HPDE6-E6E7 (cell line): Measurements from ENCODE around the gene BMPR1A.
"Not testable (repeated sequence)": the region's sequence is repeated elsewhere in the genome, so short reads cannot be mapped to it uniquely, and the experiment has no call there.

Experiments
- DNase-seq: peaks from one replicate; pipeline ENCODE4 v3.0.0; 2011; ENCODE audit warnings: missing footprints; ENCODE audit errors: extremely low spot score

The BMPR1A gene

GRCh38 chr10:86848747-86849146 lies 92.3 kb downstream of the BMPR1A start:
- DNase-seq: no peak

DNA sequence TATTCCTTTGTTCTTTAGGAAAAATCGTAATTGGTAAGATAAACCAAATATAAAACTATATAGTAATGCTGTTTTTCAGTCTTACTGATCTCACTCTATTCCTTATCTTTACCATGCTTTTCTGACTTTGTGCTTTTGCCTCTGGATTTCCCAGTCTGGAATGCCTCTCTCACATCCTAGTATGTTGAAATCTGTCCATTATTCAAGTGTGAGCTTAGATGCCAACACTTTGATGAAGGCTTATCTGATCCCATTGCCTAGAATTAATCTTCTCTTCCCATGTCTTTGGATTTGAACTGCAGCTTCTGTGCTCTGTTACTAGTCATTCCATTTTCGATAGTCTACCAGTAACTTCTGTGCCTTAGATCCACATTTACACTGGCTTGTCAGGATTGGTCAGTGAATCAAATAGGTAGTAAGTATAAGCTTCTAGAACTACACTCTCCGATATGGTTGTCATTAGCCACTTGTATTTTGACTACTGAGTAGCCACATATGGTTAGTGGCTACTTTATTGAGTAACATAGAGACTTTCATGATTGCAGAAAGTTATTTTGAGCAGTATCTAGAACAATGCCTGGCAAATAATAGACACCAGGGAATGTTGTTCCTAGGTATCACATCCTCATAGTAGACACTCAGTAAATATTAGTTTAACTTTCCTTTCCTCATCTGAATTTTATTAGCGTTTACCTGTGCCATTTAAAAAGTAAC lies 92.9 kb downstream of the BMPR1A start:
- no peak for DNase-seq

DNA sequence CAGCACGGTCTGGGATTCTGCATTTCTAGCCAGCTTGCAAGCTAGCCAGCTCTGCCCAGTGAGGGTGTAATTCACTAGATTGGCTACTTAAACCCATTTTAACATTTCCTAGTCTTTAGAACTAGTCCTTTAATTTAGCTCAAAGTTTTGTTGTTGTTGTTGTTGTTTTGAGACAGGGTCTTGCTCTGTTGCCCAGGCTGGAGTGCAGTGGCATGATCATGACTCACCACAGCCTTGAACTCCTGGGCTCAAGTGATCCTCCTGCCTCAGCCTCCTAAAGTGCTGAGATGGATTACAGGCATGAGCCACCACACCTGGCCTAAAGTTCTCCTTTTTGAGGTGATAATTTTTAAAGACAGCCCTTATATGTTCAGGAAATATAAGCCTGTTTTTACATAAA lies 94.1 kb downstream of the BMPR1A start:
- no peak for DNase-seq

DNA sequence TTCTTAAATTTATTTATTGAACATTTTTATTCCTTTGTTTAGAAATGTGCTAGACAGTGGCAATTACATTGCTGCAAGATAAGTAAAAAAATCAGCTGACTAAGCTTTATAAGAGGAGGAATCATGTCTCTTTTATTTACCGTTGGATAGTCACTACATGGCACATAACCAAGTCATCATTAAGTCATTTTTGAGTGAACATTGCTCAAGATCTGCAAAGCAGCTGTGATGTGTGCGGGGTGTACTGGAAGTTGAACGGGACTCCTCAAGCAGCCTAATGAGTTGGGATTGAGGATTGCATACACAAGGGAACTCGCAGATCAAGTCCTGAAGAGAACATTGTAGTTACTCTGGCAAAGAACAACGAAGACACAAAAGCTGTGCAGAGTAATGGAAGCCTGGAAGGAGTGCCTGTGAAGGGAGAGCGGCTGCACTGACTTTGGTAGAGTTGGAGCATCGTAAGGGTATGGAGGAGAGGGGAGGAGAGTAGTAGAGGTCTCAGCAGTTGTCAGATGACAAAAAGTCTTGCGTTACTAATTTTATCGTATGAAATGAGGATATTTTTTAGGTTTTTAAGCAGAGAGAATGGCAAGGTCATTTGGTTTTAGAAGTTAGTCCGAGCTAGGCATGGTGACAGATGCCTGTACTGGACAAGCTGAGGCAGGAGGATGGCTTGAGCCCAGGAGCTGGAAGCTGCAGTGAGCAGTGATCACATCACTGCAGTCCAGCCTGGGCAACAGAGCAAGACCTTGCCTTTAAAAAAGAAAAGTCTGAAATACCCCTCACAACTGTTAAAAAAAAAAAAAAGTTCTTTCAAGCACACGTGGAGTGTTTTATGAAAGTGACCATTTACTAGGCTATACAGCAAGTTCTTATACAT lies 95.1 kb downstream of the BMPR1A start:
- no peak for DNase-seq

DNA sequence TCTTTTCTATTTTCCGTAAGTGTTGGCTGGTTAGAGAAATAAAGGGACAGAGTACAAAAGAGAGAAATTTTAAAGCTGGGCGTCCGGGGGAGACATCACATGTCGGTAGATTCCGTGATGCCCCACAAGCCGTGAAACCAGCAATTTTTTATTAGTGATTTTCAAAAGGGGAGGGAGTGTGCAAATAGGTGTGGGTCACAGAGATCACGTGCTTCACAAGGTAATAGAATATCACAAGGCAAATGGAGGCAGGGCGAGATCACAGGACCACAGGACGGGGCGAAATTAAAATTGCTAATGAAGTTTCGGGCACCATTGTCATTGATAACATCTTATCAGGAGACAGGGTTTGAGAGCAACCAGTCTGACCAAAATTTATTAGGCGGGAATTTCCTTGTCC lies 97.2 kb downstream of the BMPR1A start:
- not testable (repeated sequence) for DNase-seq

- DNase-seq: no peak
These were observed 99.1 kb downstream of the BMPR1A start for GRCh38 chr10:86855513-86855912.

DNA sequence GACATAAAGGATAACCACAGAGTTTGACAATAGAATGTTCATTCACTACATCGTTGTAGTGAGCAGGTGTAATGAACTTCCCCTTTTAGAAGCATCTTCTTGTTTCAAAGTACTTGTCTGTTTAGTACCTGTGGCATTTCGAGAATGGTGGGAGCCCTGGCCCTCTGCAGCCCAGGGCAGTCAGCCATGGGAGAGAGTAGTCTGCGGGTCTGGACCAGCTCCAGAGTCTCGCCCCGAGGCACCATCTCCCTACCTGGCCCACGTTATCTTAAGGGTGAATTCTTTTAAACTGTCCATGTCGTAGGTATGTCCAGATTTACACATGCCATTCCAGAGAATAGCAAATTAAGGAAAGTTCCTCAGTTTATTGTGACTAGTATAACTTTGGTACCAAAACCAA lies 99.7 kb downstream of the BMPR1A start:
- DNase-seq: no peak

GRCh38 chr10:86857128-86857721 lies 100.8 kb downstream of the BMPR1A start:
- no peak for DNase-seq

DNA sequence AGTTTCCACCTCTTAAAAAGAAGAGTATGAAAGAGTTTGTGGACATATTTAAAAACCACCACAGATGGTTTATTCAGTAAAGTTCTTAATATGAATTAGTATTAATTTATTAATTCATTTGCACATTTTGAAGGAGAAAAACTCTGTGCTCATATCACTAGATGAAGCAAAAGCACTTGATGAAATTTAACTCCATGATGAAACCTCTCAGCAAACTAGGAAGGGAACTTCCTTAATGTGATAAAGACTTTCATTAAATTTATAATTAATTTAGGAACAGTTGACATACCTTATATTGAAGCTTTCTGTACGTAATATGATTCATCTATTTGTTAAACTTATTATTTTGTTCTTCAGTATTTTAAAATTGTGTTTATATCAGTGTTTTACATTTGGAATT lies 101.6 kb downstream of the BMPR1A start:
- no peak for DNase-seq

- DNase-seq: no peak
These were observed 104.9 kb downstream of the BMPR1A start for GRCh38 chr10:86861351-86861750.

DNA sequence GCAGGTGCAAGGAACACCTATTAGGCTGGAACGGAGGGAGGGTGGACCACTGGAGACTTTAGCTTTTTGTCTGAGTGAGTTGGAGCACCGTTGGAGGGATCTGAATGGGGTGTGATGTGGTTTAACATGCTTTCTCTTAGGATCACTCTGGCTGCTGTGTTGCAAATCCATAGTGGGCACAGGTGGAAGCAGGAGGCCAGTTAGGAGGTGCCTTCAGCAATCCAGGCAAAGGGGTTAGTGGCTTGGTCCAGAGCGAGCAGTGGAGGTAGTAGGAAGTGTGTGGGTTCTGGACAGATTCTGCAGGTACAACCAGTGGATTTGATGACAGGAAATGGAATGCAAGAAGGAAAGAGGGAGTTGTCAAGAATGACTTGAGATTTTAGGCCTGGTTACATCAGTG lies 106.0 kb downstream of the BMPR1A start:
- DNase-seq: no peak

DNA sequence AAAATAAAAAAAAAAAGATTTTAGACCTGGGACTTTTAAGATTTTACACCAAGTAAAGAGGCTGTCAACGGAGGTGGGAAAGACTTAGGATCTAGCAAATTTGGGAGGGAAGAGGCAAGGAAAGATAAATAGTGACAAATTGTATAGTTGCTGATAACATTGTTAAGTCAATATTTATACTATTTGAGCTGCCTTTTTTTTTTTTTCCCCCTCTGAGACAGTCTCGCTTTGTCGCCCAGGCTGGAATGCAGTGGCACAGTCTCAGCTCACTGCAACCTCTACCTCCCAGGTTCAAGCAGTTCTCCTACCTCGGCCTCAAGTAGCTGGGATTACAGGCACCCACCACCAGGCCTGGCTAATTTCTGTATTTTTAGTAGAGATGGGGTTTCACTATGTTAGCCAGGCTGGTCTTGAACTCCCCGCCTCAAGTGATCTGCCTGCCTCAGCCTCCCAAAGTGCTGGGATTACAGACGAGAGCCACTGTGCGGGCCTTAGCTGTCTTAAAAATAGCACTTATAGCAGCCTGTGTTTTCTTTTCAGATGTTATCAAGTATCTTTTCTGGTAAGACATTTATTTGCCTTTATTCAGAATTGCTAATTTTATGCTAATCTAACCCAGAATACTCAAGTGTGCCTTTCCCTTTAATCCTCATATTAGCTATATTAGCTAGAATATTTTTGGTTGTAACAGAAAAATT lies 106.5 kb downstream of the BMPR1A start:
- DNase-seq: no peak

DNA sequence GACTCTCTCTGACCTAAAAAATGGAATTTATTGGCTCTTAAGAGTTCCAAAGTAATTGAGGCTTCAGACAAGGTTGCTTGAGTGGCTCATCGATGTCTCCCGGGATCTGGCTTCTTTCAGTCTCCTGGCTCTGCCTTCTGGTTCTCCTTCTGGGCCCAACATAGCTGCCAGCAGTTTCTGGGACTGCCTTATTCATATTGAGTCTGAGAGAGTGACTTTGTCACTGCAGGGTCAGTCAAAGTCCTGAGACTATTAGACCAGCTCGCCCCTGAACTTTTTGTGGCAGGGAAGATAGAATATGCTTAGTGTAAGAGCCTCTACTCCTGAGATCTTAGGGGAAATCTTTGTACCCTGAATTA lies 107.0 kb downstream of the BMPR1A start:
- no peak for DNase-seq

DNA sequence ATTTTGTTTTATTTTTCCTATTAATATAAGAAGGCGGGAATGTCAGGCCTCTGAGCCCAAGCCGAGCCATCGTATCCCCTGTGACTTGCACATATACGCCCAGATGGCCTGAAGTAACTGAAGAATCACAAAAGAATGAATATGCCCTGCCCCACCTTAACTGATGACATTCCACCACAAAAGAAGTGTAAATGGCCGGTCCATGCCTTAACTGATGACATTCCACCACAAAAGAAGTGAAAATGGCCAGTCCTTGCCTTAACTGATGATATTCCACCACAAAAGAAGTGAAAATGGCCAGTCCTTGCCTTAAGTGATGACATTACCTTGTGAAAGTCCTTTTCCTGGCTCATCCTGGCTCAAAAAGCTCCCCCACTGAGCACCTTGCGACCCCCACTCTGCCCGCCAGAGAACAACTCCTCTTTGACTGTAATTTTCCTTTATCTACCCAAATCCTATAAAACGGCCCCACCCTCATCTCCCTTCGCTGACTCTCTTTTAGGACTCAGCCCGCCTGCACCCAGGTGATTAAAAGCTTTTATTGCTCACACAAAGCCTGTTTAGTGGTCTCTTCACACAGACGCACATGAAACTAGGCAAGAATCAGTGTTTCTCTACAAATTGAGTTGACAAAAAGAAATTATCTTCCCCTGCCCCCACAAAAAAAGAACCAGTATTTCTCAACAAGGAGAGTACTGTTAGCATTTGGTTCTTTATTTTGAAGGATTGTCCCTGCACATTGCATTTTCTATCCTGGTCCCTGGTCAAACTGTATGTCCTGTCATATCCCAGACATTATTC lies 108.8 kb downstream of the BMPR1A start:
- not testable (repeated sequence) for DNase-seq

DNA sequence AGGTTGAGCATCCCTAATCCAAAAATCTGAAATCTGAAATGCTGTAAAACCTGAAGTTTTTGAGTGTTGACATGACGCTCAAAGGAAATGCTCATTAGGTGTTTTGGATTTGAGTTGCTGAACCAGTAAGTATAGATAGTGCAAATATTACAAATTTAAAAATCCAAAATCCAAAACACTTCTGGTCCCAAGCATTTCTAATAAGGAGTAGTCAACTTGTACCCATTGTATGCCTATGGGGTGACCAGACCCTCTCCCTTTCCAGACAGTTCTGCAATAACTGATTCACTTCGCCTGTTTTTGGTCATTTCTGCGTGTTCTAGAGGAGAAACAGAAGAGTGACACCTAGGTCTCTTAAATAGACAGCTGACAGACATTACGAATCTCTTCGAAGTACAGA lies 110.7 kb downstream of the BMPR1A start:
- DNase-seq: no peak

DNA sequence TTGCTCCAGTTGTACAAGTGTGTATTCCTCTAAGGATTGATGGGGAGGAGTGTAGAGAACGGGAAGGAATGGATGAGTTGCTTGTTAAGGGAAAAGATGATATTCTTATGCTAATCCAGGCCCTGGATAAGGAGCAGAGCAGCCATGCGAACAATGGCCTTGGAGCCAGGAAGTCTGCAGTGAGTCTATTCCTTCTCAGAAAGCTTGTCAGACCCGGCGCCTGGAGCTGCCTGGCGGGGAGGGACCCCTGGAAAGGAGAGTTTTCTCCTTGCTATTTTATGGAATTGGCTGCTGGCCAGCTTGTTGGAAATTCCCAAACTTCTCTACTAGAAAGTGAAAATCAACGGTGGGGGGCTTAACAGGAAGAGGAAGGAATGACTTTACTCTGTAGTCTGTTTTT lies 111.9 kb downstream of the BMPR1A start:
- no peak for DNase-seq

- no peak for DNase-seq
These were observed 114.3 kb downstream of the BMPR1A start for GRCh38 chr10:86870679-86871078.

GRCh38 chr10:86871563-86872183 lies 115.3 kb downstream of the BMPR1A start:
- DNase-seq: no peak

DNA sequence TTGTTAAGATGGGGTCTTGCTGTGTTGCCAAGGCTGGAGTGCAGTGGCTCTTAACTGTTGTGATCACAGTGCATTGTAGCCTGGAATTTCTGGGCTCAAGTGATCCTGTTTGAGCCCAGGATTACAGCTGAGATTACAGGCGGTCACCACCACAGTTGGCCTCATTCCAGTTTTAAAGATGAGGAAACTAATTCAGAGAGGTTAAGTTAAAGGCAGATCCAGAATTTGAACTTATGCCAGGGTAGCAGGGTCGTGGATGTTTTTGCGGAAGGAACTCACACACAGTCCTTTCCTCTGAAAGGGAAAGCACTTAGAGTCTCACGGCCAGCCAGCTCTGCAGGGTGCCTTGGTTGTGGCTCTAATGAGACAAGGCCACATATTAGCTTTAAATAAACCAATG lies 116.3 kb downstream of the BMPR1A start:
- no peak for DNase-seq

- no peak for DNase-seq
These were observed 120.3 kb downstream of the BMPR1A start for GRCh38 chr10:86876748-86877147.
